Measurements from ENCODE around the gene DMAC2.
"Not testable (repeated sequence)": the region's sequence is repeated elsewhere in the genome, so short reads cannot be mapped to it uniquely, and the experiment has no call there.

The DMAC2 gene

DNA sequence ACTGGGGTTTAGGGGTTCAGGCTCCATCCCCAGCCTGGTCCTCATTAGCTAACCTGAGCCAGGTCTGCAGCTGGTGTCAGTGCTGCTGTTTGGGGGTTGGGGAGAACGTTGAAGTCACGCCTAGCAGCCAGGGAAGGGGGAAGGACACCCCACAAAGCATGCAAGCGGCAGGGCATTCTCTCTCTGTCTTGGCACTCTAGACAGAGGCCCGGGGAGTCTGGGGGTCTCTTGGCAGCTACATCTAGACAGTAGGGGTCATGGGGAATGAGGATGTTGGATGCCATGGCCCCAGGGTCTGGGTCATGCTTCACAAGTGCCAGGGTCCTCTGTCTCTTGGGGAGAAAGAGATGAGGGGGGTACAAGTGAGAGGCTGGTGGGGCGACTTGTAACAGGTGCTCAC, 5.9 kb upstream of the DMAC2 start:
- H3K4me3 ChIP-seq (ENCODE audit: low read length), result no peak overlapping the region
- DNase-seq (ENCODE audit: low read depth, low spot score), result no peak

GRCh38 chr19:41443813-41444455, 4.2 kb upstream of the DMAC2 start:
- DNase-seq (ENCODE audit: low read depth, low spot score), result no peak
- H3K4me3 ChIP-seq (ENCODE audit: low read length), result no peak overlapping the region

GRCh38 chr19:41442473-41443355, 3.0 kb upstream of the DMAC2 start, which contains the start of gene ERICH4:
Gene ERICH4, plus strand, starts transcription at chr19:41443156. Its CDS starts 14 bp downstream, at chr19:41443170.
- no peak within 1 kb of the TSS for H3K4me3 ChIP-seq (ENCODE audit: low read length)
- no peak for DNase-seq (ENCODE audit: low read depth, low spot score)

GRCh38 chr19:41441321-41441945, 1.7 kb upstream of the DMAC2 start:
- H3K4me3 ChIP-seq (ENCODE audit: low read length), result no peak overlapping the region
- DNase-seq (ENCODE audit: low read depth, low spot score), result no peak

DNA sequence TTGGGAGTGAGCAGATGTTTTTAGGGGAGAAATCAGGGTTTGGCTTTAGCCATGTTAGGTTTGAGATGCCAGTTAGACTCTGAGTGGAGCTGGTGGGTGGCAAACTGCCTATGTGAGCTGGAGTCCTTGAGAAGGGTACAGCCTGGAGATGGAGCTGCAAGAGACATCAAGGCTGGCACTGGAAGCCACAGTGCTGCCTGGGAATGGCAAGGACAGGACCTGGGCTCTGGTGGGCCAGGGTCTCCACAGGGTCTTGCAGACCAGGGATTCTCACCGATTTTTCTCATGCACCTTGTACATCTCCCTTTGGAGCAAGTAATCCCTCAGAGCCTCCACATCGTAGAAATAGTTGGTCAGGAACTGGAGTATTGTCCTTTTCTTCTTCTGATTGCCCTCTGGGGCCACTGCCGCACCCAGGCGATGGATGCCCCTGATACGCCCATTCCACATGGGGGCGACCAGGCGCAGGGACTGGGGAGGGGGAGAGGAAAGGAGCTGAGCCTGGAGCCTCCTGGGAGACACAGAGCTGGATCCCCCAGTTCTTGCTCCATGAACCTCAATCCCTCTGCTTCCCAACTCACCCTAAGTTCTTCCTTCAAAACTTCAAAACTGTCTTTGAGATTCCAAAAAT, 1.7 kb downstream of the DMAC2 start:
- DNase-seq (ENCODE audit: low read depth, low spot score), result no peak
- H3K4me3 ChIP-seq (ENCODE audit: low read length), result no peak overlapping the region

DNA sequence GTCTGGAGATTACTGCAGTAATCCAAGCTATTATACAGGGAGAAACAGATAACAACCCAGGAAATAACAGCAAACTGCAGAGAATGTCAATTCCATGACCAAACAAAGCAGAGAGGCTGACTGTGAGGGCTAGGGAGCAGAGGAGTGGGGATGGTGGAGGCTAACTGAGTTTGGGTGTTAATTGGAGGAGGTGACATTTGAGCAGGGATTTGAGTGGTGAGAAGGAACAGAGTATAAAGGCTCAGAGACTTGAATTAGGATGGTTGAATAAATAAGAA, 3.1 kb downstream of the DMAC2 start:
- no peak overlapping the region for H3K4me3 ChIP-seq (ENCODE audit: low read length)
- DNase-seq (ENCODE audit: low read depth, low spot score), result no peak

DNA sequence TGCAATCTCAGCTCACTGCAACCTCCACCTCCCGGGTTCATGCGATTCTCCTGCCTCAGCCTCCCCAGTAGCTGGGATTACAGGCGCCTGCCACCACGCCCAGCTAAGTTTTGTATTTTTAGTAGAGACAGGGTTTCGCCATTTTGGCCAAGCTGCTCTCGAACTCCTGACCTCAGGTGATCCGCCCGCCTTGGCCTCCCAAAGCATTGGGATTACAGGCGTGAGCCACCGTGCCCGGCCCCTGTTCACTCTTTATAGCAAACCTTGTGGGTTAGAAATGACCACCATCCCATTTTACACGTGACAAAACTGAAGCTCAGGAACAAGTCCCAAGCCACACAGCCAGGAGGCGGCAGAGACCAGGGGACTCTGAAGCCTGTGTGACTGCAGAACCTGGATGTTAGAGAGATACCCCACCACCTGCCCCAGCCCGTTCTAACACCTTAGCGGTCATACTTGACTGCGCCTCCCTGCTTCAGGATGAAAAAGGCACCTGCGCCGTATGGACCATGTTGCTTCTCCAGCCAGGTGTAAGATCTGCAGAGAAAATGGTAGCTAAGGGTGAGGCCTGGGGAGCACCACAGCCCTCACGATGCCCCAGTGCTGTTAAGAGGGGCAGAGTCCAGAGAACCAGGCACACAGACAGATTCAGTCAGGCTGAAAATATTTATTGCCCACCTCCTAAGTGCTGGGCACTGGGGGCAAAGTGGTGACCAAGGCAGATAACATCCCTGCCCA, 3.6 kb downstream of the DMAC2 start:
- H3K4me3 ChIP-seq (ENCODE audit: low read length), result no peak overlapping the region
- no peak for DNase-seq (ENCODE audit: low read depth, low spot score)

DNA sequence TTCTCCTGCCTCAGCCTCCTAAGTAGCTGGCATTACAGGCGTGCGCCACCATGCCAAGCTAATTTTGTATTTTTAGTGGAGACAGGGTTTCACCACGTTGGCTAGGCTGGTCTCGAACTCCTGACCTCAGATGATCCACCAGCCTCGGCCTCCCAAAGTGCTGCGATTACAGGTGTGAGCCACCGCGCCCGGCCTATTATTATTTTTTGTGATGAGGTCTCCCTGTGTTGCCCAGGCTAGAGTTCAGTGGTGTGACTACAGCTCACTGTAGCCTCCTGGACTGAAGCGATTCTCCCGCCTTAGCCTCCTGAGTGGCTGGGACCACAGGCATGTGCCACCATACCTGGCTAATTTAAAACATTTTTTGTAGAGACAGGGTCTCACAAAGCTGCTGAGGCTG, 4.3 kb downstream of the DMAC2 start:
- not testable (repeated sequence) for H3K4me3 ChIP-seq (ENCODE audit: low read length); DNase-seq (ENCODE audit: low read depth, low spot score)

GRCh38 chr19:41434450-41434849, 5.3 kb downstream of the DMAC2 start:
- H3K4me3 ChIP-seq (ENCODE audit: low read length), result no peak overlapping the region
- DNase-seq (ENCODE audit: low read depth, low spot score), result no peak

DNA sequence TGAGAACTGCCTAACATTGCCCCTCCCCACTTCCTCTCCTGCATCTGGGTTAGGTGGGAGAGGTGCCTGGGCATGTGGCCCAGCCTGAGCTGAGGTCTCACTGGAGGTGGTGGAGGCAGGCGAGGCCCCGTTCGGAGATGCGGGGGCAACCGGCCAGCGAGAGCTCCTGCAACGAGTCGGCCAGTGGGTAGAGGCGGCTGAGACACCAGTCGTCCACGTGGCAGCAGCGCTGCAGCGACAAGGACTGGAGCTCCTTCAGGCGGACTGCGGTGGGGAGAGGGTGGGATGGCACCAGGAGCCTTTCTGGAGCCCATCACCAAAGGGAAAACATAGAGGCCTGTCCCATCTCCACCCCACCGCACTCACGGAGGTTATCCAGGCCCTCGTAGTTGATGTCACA, 6.5 kb downstream of the DMAC2 start:
- H3K4me3 ChIP-seq (ENCODE audit: low read length), result no peak overlapping the region
- no peak for DNase-seq (ENCODE audit: low read depth, low spot score)

DNA sequence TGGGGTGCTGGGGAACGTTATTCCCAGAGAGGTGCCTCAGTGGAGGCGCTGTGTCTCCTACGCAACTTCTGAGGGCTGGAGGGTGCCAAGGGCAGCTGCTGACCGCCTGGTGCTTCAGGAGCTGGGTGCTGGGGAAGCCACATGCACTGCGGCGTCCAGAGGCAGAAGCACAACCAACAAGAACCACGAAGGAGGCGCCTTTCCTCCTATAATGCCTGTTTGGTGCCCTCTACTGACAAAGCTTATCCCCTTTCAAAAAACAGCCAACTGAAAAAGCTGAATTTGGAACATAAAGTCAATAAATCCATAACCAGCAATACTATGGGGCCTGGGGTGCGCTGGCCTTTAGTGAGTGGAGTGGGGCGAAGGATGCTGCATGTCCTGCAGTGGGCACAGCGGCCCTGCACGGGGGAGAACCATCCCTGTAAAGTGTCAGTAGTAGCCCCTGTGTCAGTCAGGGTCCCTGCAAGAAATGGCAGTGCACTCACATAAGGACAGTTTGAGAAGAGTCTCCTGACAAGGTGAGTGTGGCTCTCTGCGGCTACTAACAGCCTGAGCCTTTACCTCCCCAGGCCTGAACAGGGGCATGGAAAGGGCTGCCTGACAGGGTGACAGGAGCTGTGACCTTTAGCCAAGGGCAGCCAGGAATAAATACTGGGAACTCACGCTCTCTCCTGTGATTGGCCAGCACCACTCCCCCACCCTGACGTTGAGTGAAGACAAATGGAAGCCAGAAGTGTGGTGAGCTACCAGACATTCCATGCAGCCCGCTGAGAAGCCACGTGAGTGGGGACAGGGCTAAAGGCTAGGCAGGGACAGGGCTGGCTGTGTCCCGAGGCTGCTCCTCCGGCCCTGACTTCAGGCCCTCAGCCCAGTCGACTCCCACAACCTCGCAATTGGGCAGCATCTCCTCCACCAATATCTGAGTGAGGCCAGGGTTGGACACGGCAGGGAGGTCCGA, 8.0 kb downstream of the DMAC2 start:
- no peak for DNase-seq (ENCODE audit: low read depth, low spot score)
- no peak overlapping the region for H3K4me3 ChIP-seq (ENCODE audit: low read length)

DNA sequence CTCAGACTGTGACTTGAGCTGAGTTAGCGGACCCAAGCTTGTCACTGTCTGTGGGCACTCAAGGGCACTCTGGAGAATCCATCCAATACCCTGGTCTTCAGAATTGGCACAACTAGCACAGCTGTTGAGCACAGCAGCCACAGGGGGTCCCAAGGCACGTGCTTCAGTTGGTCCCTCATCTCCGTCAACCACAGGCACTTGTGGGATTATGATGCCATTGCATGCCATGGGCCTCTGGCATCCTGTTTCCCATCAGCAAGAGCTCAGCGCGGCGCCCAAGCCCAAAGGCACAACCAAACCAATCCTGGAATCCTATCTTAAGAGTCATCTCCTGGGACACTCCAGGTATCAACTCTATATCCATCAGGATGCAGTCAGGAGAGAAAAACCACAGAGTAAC, 8.8 kb downstream of the DMAC2 start:
- no peak for DNase-seq (ENCODE audit: low read depth, low spot score)
- no peak overlapping the region for H3K4me3 ChIP-seq (ENCODE audit: low read length)

DNA sequence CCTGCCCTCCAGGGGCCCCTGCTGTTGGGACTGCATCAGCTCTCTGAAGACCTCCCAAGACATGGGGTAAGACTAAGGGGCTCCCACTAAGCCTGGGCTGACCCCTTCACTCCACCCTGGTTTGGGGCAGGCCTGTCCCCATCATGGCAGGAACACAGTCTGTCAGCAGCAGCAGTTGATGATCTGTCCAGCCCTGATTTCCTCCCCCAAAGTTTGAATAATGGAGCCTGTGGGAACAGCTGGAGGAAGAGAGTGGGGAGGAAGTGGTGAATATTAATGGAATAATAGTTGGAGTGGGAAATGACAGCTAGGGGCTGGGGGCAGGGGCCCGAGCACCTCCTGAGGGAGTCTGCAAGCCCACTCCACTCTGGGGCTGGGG, 11.2 kb downstream of the DMAC2 start:
- no peak overlapping the region for H3K4me3 ChIP-seq (ENCODE audit: low read length)
- DNase-seq (ENCODE audit: low read depth, low spot score), result no peak

DNA sequence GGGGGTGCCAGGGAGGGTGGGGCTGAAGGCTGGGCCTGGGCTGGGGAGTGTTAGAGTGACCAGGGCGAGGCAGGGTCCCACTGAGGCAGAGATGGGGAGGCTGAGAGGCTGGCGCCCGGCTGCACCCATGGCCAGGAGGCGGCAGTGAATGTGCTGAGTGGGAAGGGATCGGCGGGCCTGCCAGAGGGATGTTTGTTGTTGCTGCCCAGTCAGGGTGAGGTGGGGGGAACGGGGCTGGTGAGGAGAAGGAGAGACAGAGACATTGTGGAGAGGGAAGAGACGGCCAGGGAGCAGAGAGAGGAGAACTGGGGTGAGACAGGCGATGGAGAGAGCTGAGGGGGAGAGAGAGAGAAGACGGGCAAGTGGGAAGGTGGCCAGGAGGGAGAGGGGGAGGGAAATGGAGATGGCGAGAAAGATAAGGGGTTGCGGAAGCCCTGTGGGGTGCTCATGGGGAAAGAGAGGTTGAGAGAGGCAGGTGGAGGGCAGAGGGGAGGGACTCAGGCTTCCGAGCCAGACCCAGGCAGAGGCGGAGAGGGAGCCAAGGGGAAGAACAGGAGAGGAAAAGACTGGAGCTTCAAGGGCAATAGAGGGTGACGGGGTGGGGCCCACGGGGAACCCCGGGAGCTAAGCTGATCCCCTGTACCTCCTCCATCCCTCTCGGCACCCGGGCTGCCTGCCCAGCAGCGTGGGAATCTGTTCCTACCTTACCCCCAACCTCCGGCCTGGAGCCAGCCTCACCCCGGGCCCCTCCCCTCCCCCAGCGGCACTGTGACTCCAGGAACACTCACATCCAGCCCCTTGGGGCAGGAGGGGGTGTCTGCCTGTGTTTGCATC, 11.8 kb downstream of the DMAC2 start:
- DNase-seq (ENCODE audit: low read depth, low spot score), result no peak
- H3K4me3 ChIP-seq (ENCODE audit: low read length), result no peak overlapping the region

- no peak within 1 kb of the TSS for H3K4me3 ChIP-seq (ENCODE audit: low read length)
- no peak for DNase-seq (ENCODE audit: low read depth, low spot score)
Observed at GRCh38 chr19:41426952-41427646, 12.6 kb downstream of the DMAC2 start, which contains the start of gene B3GNT8. Gene B3GNT8, minus strand, starts transcription at chr19:41427374. Its CDS starts 596 bp downstream, at chr19:41426778.

GRCh38 chr19:41426116-41426841, 13.4 kb downstream of the DMAC2 start:
- H3K4me3 ChIP-seq (ENCODE audit: low read length), result no peak overlapping the region
- no peak for DNase-seq (ENCODE audit: low read depth, low spot score)

Measured in Jurkat, Clone E6-1 (cell line).